GM12801 (cell line): Measurements from ENCODE around the gene ADGRV1.

Source experiments
- CTCF ChIP-seq: IDR thresholded peaks from one replicate; pipeline ENCODE4 v1.5.1; 2011; ENCODE audit warnings: control low read depth; ENCODE audit not compliant: insufficient read length; ENCODE audit errors: extremely low read depth

The ADGRV1 gene

GRCh38 chr5:90554358-90555006, 4.1 kb upstream of the ADGRV1 start:
- no peak for TF ChIP-seq CTCF

GRCh38 chr5:90555666-90556065, 2.9 kb upstream of the ADGRV1 start:
- TF ChIP-seq CTCF, result no peak

- TF ChIP-seq CTCF, result no peak
These were observed 1.2 kb upstream of the ADGRV1 start for GRCh38 chr5:90557391-90557790.

GRCh38 chr5:90557871-90558270, 726 bp upstream of the ADGRV1 start:
- no peak for TF ChIP-seq CTCF

GRCh38 chr5:90560771-90561170, 2.2 kb downstream of the ADGRV1 start:
- no peak for TF ChIP-seq CTCF

- TF ChIP-seq CTCF, result no peak
These were observed 3.2 kb downstream of the ADGRV1 start for GRCh38 chr5:90561766-90562165.

- no peak for TF ChIP-seq CTCF
These were observed 3.7 kb downstream of the ADGRV1 start for GRCh38 chr5:90562341-90562740.

GRCh38 chr5:90563108-90563507, 4.5 kb downstream of the ADGRV1 start:
- no peak for TF ChIP-seq CTCF
